Upper lobe of right lung (tissue), 1 donor: ENCODE measurements around the gene MTARC1. TPM values are rescaled to one million over a fixed set of nuclear protein-coding genes. Genes with fewer than 3 reads are reported as not detected.

Source experiments
- ATAC-seq: fragments of 200-7000 bp; cut with Tn5 transposase; one replicate; pipeline ENCODE4 v1.9.1; 2020; ENCODE audit warnings: mild to moderate bottlenecking, moderate library complexity
- DNase-seq: peaks from one replicate; pipeline ENCODE4 v3.0.0-alpha.2; 2020
- H3K27ac ChIP-seq: fragments of 200-600 bp; one replicate; pipeline ENCODE4 v1.8.0; 2022
- H3K27me3 ChIP-seq: fragments of 200-600 bp; one replicate; pipeline ENCODE4 v1.8.0; 2022; ENCODE audit warnings: mild to moderate bottlenecking
- H3K36me3 ChIP-seq: fragments of 200-600 bp; one replicate; pipeline ENCODE4 v1.8.0; 2022
- H3K4me1 ChIP-seq: fragments of 200-600 bp; one replicate; pipeline ENCODE4 v1.8.0; 2022
- H3K4me3 ChIP-seq: fragments of 200-600 bp; one replicate; pipeline ENCODE4 v1.8.0; 2022; ENCODE audit warnings: mild to moderate bottlenecking
- H3K9me3 ChIP-seq: fragments of 200-600 bp; one replicate; pipeline ENCODE4 v1.8.0; 2022
- intact Hi-C: fragments of 100-400 bp; cut with DNase I; formaldehyde crosslinking; loops from one replicate; pipeline ENCODE4 v1.11.0; 2022
- total RNA-seq: library from RNA; stranded (reverse); fragmentation: NEBNext Ultra II Directional; extraction: Animal tissue kit (Norgen Biotek cat#: 25700); gene quantifications from one replicate; pipeline ENCODE4 v1.2.1, GENCODE V29; 2021
- TF ChIP-seq, protein P1 (sequence below): fragments of 200-600 bp; IDR thresholded peaks from one replicate; pipeline ENCODE4 v1.8.0; 2022; ENCODE audit warnings: antibody characterized with exemption
- donor health status: DM: no; HTN: yes; CAD: no; lungs with severe emphysema.

The MTARC1 gene
- total RNA-seq, 1 donor from 2014 or later, result 25.2 TPM

DNA sequence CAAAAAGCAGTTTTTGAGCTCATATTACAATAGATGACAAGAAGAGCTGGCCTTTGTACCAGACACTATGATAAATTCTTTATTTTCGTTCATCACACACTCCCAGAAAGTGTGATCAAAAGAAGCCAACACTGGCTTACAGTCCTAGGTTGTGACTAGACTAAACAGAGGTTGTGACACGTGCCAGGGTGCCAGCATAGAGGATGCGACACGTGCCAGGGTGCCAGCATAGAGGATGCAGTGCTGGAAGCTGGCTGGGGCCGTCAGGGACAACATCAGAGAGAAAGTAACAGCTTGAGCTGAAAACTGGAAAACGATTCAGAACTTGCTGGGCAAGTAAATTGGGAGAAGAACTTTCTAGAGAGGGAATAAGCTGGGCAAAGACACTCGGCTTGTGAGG lies 2.2 kb downstream of the MTARC1 start:
- no peak for DNase-seq
- ATAC-seq, result no peak
- H3K9me3 ChIP-seq, result no peaks in the 10 kb centered on the region
- no peak overlapping the region for H3K4me3 ChIP-seq
- peak overlapping the region; percentile 27 for H3K27ac ChIP-seq
- peaks cover 6% of the 10 kb centered on the region for H3K36me3 ChIP-seq
- TF ChIP-seq, protein P1, sequence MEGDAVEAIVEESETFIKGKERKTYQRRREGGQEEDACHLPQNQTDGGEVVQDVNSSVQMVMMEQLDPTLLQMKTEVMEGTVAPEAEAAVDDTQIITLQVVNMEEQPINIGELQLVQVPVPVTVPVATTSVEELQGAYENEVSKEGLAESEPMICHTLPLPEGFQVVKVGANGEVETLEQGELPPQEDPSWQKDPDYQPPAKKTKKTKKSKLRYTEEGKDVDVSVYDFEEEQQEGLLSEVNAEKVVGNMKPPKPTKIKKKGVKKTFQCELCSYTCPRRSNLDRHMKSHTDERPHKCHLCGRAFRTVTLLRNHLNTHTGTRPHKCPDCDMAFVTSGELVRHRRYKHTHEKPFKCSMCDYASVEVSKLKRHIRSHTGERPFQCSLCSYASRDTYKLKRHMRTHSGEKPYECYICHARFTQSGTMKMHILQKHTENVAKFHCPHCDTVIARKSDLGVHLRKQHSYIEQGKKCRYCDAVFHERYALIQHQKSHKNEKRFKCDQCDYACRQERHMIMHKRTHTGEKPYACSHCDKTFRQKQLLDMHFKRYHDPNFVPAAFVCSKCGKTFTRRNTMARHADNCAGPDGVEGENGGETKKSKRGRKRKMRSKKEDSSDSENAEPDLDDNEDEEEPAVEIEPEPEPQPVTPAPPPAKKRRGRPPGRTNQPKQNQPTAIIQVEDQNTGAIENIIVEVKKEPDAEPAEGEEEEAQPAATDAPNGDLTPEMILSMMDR, result no peak
- intact Hi-C loops, result no loop called here
- no peaks in the 10 kb centered on the region for H3K27me3 ChIP-seq
- H3K4me1 ChIP-seq, result peaks cover 32% of the 10 kb centered on the region

DNA sequence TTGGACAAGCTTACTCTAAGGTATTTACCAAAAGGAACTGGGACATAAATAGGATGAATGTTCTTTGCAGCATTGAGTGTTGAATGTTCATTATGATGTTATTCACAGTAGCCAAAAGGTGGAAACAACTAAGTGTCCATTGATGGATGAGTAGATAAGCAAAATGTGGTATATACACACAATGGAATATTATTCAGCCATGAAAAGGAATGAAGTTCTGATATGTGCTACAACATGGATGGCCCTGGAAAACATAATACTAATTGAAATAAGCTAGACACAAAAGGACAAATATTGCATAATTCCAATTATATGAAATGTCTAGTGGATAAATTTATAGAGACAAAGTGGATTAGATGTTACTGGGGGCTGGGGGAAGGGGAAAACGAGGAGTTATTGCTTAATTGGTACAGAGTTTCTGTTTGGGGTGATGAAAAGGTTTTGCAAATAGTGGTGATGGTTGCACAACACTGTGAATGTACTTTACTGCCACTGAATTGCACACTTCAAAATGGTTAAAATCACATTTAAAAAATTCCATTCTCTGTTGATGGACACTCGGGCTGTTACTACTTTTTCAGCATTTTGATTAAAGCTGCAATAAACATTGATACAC lies 2.9 kb downstream of the MTARC1 start:
- intact Hi-C loops, result no loop called here
- Histone ChIP-seq H3K27ac (peak overlapping the region; percentile 27), H3K4me1 (peaks cover 32% of the 10 kb centered on the region)

DNA sequence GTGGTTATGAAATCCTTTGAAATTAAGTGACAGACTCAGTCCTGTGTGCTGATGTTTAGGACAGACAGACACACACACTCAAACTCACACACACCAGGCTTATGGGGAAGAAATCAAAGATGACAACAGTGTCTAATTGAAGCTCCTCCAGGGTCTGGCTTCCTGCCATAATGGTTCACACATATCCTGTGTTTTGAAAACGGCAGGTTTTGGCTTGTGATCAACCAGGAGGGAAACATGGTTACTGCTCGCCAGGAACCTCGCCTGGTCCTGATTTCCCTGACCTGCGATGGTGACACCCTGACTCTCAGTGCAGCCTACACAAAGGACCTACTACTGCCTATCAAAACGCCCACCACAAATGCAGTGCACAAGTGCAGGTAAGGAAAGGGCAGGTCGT lies 4.6 kb downstream of the MTARC1 start:
- Histone ChIP-seq H3K4me3 (no peak overlapping the region), H3K27ac (peak overlapping the region; percentile 63), H3K9me3 (no peaks in the 10 kb centered on the region), H3K4me1 (peaks cover 28% of the 10 kb centered on the region), H3K27me3 (no peaks in the 10 kb centered on the region), H3K36me3 (no peaks in the 10 kb centered on the region)
- ATAC-seq (no peak), DNase-seq (no peak)
- TF ChIP-seq, protein P1, result no peak
- intact Hi-C loops, result no loop called here

More for the DNA sequence above, 2.9 kb downstream of the MTARC1 start:
- H3K27me3 ChIP-seq, result no peaks in the 10 kb centered on the region
- DNase-seq (no peak), ATAC-seq (no peak)
- no peak overlapping the region for H3K4me3 ChIP-seq
- TF ChIP-seq, protein P1, result no peak
- H3K36me3 ChIP-seq, result no peaks in the 10 kb centered on the region
- no peaks in the 10 kb centered on the region for H3K9me3 ChIP-seq

DNA sequence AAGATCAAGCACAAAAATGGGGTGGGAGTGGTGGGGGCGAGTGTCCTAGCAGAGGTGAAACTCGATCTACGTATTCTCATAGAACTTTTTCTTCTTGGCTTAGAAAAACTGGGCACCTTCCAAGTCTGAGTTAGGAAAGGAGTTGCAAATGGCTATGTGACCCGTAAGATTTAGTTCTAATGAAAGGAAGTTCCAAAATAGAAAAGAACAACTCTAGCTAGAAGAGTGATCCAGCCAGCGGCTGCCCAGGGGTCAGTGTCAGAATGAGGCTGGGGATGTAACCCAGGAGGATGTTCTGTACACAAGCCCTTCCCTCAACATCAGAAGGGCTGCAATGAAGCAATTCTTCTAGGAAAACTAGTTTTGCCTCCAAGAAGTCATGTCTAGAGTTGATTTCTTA lies 5.2 kb downstream of the MTARC1 start:
- Histone ChIP-seq H3K27me3 (no peaks in the 10 kb centered on the region), H3K4me3 (no peak overlapping the region), H3K9me3 (no peaks in the 10 kb centered on the region), H3K36me3 (no peaks in the 10 kb centered on the region), H3K4me1 (peaks cover 24% of the 10 kb centered on the region), H3K27ac (peak overlapping the region; percentile 63)
- peak; percentile 13 for ATAC-seq
- TF ChIP-seq, protein P1, result no peak
- DNase-seq, result no peak
- intact Hi-C loops, result no loop called here

DNA sequence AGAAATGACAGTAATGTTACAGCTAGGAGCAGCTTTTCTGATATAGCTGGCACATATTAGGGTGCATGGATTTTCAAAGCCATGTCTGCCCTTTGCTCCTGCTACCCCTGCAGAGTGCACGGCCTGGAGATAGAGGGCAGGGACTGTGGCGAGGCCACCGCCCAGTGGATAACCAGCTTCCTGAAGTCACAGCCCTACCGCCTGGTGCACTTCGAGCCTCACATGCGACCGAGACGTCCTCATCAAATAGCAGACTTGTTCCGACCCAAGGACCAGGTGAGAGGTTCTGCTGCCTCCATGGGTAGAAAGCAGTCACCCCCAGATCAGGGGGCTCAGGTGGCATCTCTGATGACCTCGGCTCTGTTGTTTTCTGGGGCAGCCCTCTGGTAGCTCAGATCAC lies 9.8 kb downstream of the MTARC1 start:
- peaks cover 23% of the 10 kb centered on the region for H3K36me3 ChIP-seq
- TF ChIP-seq, protein P1, result no peak
- no peaks in the 10 kb centered on the region for H3K9me3 ChIP-seq
- ATAC-seq (no peak), DNase-seq (no peak)
- no peak overlapping the region for H3K27ac ChIP-seq
- H3K4me3 ChIP-seq, result no peak overlapping the region
- H3K27me3 ChIP-seq, result no peaks in the 10 kb centered on the region
- peaks cover under 1% of the 10 kb centered on the region for H3K4me1 ChIP-seq
- intact Hi-C loops, result no loop called here

DNA sequence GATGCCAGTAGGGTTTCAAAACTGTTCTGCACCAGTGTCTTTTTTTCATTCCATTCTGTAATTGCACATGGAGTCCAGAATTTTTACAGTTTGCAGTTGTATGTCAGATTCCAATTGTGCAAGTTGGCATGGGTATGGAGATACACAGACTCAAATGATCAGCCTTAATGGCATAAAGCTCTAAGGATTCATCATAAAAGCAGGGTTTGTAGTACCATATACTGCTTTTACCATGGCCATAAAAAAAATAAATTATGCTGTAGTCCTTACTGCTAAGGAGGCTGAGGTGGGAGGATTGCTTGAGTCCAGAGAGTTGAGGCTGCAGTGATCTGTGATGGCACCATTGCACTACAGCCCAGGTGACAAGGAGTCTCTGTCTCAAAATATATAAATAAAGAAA lies 10.3 kb downstream of the MTARC1 start:
- no peak for ATAC-seq

More for the DNA sequence above, 10.3 kb downstream of the MTARC1 start:
- TF ChIP-seq, protein P1, result no peak
- Histone ChIP-seq H3K9me3 (no peaks in the 10 kb centered on the region), H3K27me3 (no peaks in the 10 kb centered on the region), H3K4me3 (no peak overlapping the region), H3K4me1 (no peaks in the 10 kb centered on the region), H3K36me3 (peaks cover 23% of the 10 kb centered on the region), H3K27ac (no peak overlapping the region)
- no peak for DNase-seq
- intact Hi-C loops, result no loop called here
